ENCODE results near the gene INHBC. TPM values are rescaled to one million over a fixed set of nuclear protein-coding genes. Genes with fewer than 3 reads are reported as not detected.

Gene INHBC
- total RNA-seq, 2 donors from 2014 or later = not detected

DNA sequence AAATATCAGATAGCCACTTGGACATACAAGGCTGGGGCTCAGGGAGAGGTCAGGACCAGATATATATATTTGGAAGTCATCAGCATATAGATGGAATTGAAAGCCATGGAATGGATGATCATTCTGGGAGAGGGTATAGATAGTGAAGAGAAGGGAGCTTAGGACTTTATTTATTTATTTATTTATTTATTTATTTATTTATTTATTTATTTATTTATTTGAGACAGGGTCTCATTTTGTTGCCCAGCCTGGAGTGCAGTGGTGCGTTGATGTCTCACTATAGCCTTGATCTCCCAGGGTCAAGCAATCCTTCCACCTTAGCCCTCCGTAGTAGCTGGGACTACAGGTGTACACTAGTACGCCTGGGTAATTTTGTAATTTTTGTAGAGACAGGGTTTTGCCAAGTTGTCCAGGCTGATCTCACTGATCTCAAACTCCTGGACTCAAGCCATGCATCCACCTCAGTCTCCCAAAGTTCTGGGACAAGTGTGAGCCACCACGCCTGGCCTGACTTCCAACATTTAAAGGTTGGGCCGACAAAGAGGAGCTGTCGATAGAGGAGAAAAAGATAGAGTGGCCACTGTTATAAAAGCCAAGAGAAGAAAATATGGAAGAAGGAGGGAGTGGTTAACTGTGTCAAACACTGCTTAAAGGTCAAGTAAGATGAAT is 11.8 kb downstream of the INHBC start:
- H3K9me3 ChIP-seq = no peaks in the 10 kb centered on the region
- TF ChIP-seq, protein P1, sequence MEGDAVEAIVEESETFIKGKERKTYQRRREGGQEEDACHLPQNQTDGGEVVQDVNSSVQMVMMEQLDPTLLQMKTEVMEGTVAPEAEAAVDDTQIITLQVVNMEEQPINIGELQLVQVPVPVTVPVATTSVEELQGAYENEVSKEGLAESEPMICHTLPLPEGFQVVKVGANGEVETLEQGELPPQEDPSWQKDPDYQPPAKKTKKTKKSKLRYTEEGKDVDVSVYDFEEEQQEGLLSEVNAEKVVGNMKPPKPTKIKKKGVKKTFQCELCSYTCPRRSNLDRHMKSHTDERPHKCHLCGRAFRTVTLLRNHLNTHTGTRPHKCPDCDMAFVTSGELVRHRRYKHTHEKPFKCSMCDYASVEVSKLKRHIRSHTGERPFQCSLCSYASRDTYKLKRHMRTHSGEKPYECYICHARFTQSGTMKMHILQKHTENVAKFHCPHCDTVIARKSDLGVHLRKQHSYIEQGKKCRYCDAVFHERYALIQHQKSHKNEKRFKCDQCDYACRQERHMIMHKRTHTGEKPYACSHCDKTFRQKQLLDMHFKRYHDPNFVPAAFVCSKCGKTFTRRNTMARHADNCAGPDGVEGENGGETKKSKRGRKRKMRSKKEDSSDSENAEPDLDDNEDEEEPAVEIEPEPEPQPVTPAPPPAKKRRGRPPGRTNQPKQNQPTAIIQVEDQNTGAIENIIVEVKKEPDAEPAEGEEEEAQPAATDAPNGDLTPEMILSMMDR (IDR thresholded peaks at IDR 0.05) = no peak
- DNase-seq (ENCODE audit: low spot score) (no peak), ATAC-seq (ENCODE audit: insufficient number of reproducible peaks, low FRiP score, low read depth) (no peak)
- H3K27me3 ChIP-seq (replicated peaks; ENCODE audit: insufficient read depth) = no peaks in the 10 kb centered on the region
- peaks cover under 1 to 8% of the 10 kb centered on the region in 2 donors for H3K4me1 ChIP-seq (ENCODE audit: control insufficient read depth in 1 of 2, low read depth in 2 of 2)
- H3K36me3 ChIP-seq = no peaks in the 10 kb centered on the region
- H3K27ac ChIP-seq = no peak overlapping the region
- H3K4me3 ChIP-seq = no peak overlapping the region

GRCh38 chr12:57448669-57449068 is 14.1 kb downstream of the INHBC start:
- TF ChIP-seq, protein P1 (IDR thresholded peaks at IDR 0.05) = no peak
- H3K4me1 ChIP-seq (ENCODE audit: control insufficient read depth in 1 of 2, low read depth in 2 of 2) = peaks cover 9 to 27% of the 10 kb centered on the region in 2 donors
- H3K4me3 ChIP-seq = no peak overlapping the region
- H3K27me3 ChIP-seq (replicated peaks; ENCODE audit: insufficient read depth) = no peaks in the 10 kb centered on the region
- DNase-seq (ENCODE audit: low spot score) (no peak), ATAC-seq (ENCODE audit: insufficient number of reproducible peaks, low FRiP score, low read depth) (no peak)
- no peaks in the 10 kb centered on the region for H3K9me3 ChIP-seq
- no peak overlapping the region for H3K27ac ChIP-seq
- no peaks in the 10 kb centered on the region for H3K36me3 ChIP-seq

DNA sequence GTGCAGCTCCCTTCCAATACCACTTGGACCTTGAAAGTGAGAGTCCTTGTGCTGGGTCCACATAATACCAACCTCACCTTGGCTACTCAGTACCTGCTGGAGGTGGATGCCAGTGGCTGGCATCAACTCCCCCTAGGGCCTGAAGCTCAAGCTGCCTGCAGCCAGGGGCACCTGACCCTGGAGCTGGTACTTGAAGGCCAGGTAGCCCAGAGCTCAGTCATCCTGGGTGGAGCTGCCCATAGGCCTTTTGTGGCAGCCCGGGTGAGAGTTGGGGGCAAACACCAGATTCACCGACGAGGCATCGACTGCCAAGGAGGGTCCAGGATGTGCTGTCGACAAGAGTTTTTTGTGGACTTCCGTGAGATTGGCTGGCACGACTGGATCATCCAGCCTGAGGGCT is 14.8 kb downstream of the INHBC start:
- H3K36me3 ChIP-seq = no peaks in the 10 kb centered on the region
- no peak for DNase-seq (ENCODE audit: low spot score)
- TF ChIP-seq, protein P1 (IDR thresholded peaks at IDR 0.05) = no peak
- no peaks in the 10 kb centered on the region for H3K27me3 ChIP-seq (replicated peaks; ENCODE audit: insufficient read depth)
- H3K4me1 ChIP-seq (ENCODE audit: control insufficient read depth in 1 of 2, low read depth in 2 of 2) = peaks cover 9 to 27% of the 10 kb centered on the region in 2 donors
- no peaks in the 10 kb centered on the region for H3K9me3 ChIP-seq
- H3K27ac ChIP-seq = no peak overlapping the region
- ATAC-seq (ENCODE audit: insufficient number of reproducible peaks, low FRiP score, low read depth) = no peak
- no peak overlapping the region for H3K4me3 ChIP-seq

- Histone ChIP-seq H3K4me1 (ENCODE audit: control insufficient read depth in 1 of 2, low read depth in 2 of 2) (peaks cover 9 to 27% of the 10 kb centered on the region in 2 donors), H3K4me3 (no peak overlapping the region), H3K27me3 (replicated peaks; ENCODE audit: insufficient read depth) (no peaks in the 10 kb centered on the region), H3K36me3 (no peaks in the 10 kb centered on the region), H3K27ac (no peak overlapping the region), H3K9me3 (no peaks in the 10 kb centered on the region)
- ATAC-seq (ENCODE audit: insufficient number of reproducible peaks, low FRiP score, low read depth) (no peak), DNase-seq (ENCODE audit: low spot score) (no peak)
- TF ChIP-seq, protein P1 (IDR thresholded peaks at IDR 0.05) = no peak
Observed at GRCh38 chr12:57450057-57450456, 15.5 kb downstream of the INHBC start.

DNA sequence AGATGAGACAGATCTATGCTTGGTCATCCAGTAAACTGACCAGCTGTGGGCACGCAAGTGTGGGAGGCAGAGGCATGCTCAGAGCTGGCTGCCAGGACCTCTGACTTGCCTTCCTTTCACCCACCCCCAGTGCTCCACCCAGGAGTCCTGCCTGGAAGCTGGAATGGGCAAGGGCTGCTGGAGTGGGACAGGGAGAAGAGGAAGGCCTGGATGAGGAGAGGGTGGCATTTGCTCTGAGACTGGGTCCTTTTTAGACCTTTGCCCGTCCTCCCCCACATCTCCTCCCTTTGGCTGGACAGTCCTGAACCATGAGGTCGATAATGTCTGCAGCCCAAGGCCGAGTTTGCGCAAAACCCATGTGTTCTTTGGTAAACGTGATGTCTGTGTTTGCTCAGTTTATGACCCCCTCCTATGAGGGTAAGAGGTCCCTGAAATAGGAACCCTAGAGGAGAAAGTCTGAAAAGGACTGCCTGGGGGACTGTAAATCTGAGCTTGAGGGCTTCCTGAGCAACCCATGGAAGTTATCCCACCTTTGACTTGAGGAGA is 16.7 kb downstream of the INHBC start:
- Histone ChIP-seq H3K27ac (peak overlapping the region in 1 of 2 donors; percentile 85), H3K4me1 (ENCODE audit: control insufficient read depth in 1 of 2, low read depth in 2 of 2) (peaks cover 9 to 27% of the 10 kb centered on the region in 2 donors), H3K4me3 (no peak overlapping the region), H3K36me3 (no peaks in the 10 kb centered on the region), H3K9me3 (no peaks in the 10 kb centered on the region), H3K27me3 (replicated peaks; ENCODE audit: insufficient read depth) (no peaks in the 10 kb centered on the region)
- TF ChIP-seq, protein P1 (IDR thresholded peaks at IDR 0.05) = no peak
- no peak for ATAC-seq (ENCODE audit: insufficient number of reproducible peaks, low FRiP score, low read depth)
- no peak for DNase-seq (ENCODE audit: low spot score)
